ENCODE data around the gene STOML1. TPM values are rescaled to one million over a fixed set of nuclear protein-coding genes. Genes with fewer than 3 reads are reported as not detected.

The STOML1 gene
- total and polyA plus RNA-seq, 2 experiments from 2014 or later, result 8.2 to 15.6 TPM

DNA sequence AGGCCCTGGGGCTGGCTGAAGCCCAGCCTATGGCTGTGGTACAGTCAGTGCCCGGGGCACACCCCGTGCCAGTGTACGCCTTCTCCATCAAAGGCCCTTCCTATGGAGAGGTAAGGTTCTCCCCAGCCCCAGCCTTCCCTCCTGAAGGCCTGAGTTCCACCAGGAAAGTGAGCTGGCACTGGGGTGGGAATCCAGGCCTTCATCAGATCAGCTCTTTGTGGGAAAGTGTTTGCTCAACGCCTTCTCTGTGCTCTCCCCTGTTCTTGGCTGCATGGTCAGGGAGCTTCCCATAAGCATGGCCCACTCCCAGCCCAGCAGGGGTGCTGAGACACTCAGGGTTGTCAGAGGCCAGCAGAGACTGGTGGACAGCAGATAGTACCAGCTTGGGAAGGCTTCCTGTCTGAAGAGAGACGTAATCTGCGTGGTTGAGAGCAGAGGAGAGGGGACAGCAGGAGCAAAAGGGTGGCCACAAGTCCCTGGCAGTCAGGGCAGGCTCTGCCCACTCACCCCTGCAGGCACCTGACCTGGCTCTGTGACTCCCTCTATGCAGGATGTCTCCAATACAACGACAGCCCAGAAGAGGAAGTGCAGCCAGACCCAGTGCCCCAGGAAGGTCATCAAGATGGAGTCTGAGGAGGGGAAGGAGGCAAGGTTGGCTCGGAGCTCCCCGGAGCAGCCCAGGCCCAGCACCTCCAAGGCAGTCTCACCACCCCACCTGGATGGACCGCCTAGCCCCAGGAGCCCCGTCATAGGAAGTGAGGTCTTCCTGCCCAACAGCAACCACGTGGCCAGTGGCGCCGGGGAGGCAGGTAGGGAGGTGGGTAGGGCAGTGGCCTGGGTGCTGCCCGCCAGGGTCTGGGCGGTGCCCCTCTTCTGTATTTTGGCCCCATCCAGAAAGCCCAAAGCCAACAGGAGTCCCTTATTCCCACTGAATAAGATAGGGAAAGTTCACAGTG, 40.8 kb upstream of the STOML1 start:
- no peak for DNase-seq (ENCODE audit: low read depth in 1 of 2, low spot score in 1 of 2)
- no peaks in the 10 kb centered on the region for H3K9me3 ChIP-seq (ENCODE audit: low read depth)
- H3K4me3 ChIP-seq, result no peak overlapping the region
- no peaks in the 10 kb centered on the region for H3K4me1 ChIP-seq (ENCODE audit: low read depth)
- H3K27ac ChIP-seq, result no peak overlapping the region
- no peaks in the 10 kb centered on the region for H3K27me3 ChIP-seq
- TF ChIP-seq CTCF (IDR thresholded peaks at IDR 0.05; ENCODE audit: low read depth, low read length), result no peak
- peaks cover 6% of the 10 kb centered on the region for H3K36me3 ChIP-seq

DNA sequence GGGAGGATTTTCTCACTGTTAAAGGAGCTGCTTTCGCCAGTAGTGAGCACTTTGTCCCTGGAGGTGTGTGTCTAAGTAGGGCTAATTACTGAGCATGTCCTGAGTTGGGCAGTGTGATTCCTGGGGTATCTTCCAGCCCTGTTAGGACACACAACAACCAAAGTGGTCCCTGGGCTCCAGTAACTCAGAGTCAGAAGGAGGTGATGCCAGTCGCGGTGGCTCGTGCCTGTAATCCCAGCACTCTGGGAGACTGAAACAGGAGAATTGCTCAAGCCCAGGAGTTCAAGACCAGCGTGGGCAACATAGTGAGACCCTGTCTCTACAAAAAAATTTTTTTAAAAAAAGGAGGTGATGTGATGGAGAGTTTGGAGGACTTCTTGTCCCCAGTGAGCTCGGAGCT, 40.0 kb upstream of the STOML1 start:
- TF ChIP-seq CTCF (IDR thresholded peaks at IDR 0.05; ENCODE audit: low read depth, low read length), result no peak
- Histone ChIP-seq H3K27ac (no peak overlapping the region), H3K4me1 (ENCODE audit: low read depth) (no peaks in the 10 kb centered on the region), H3K27me3 (no peaks in the 10 kb centered on the region), H3K4me3 (no peak overlapping the region), H3K9me3 (ENCODE audit: low read depth) (no peaks in the 10 kb centered on the region), H3K36me3 (peaks cover 6% of the 10 kb centered on the region)
- no peak for DNase-seq (ENCODE audit: low read depth in 1 of 2, low spot score in 1 of 2)

DNA sequence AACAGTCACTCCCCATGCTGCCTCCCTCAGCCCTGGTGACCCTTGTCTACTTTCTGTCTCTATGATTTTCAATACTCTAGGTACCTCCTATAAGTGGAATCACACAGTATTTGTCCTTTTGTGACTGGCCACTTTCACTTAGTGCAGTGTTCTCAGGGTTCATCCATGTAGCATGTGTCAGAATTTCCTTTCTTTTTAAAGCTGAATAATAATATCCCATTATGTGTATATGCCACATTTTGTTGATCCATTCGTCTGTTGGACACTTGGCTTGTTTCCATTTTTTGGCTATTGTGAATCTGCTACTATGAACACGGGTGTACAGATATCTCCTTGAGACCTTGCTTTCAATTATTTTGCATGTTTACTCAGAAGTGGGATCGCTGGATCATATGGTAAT, 36.6 kb upstream of the STOML1 start:
- H3K4me3 ChIP-seq, result no peak overlapping the region
- DNase-seq (ENCODE audit: low read depth in 1 of 2, low spot score in 1 of 2), result no peak
- TF ChIP-seq CTCF (IDR thresholded peaks at IDR 0.05; ENCODE audit: low read depth, low read length), result no peak
- H3K36me3 ChIP-seq, result peaks cover 6% of the 10 kb centered on the region
- no peaks in the 10 kb centered on the region for H3K4me1 ChIP-seq (ENCODE audit: low read depth)
- no peak overlapping the region for H3K27ac ChIP-seq
- H3K9me3 ChIP-seq (ENCODE audit: low read depth), result no peaks in the 10 kb centered on the region
- H3K27me3 ChIP-seq, result no peaks in the 10 kb centered on the region

DNA sequence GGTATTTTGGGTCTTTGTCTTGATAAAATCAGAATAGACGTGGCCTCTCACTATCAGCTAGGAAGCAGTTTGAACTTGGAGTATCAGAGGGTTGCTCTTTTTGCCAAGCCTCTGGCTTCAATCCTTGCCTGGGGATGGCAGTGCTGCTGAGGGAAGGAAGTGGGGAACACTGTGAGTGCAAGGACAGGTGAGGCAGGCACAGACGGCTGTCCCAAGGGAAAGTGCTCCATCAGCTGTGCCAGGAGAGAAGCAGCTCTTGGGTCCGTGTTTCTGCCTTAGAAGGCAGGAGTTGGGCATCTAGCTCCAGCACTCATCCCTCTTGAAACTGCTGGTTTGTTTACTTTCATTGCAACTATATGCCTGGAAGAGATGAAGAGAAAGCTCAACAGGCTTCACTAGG, 35.6 kb upstream of the STOML1 start:
- H3K36me3 ChIP-seq, result peaks cover 4% of the 10 kb centered on the region
- no peaks in the 10 kb centered on the region for H3K9me3 ChIP-seq (ENCODE audit: low read depth)
- H3K4me1 ChIP-seq (ENCODE audit: low read depth), result no peaks in the 10 kb centered on the region
- no peak overlapping the region for H3K4me3 ChIP-seq
- DNase-seq (ENCODE audit: low read depth in 1 of 2, low spot score in 1 of 2), result no peak
- no peak overlapping the region for H3K27ac ChIP-seq
- H3K27me3 ChIP-seq, result no peaks in the 10 kb centered on the region
- no peak for TF ChIP-seq CTCF (IDR thresholded peaks at IDR 0.05; ENCODE audit: low read depth, low read length)

GRCh38 chr15:74025436-74025835, 33.3 kb upstream of the STOML1 start:
- no peak overlapping the region for H3K27ac ChIP-seq
- no peak overlapping the region for H3K4me3 ChIP-seq
- no peaks in the 10 kb centered on the region for H3K9me3 ChIP-seq (ENCODE audit: low read depth)
- no peaks in the 10 kb centered on the region for H3K27me3 ChIP-seq
- TF ChIP-seq CTCF (IDR thresholded peaks at IDR 0.05; ENCODE audit: low read depth, low read length), result no peak
- peak in 1 of 2 donors; percentile 43 for DNase-seq (ENCODE audit: low read depth in 1 of 2, low spot score in 1 of 2)
- H3K4me1 ChIP-seq (ENCODE audit: low read depth), result no peaks in the 10 kb centered on the region
- H3K36me3 ChIP-seq, result peaks cover 4% of the 10 kb centered on the region

All from cardiac muscle cell (in vitro differentiated cells and primary cell).